ENCODE data around the gene FARS2.

The FARS2 gene

GRCh38 chr6:5707281-5708045, 446.1 kb downstream of the FARS2 start:
- H3K4me3 ChIP-seq (ENCODE audit: low read depth, low read length), result no peak overlapping the region
- TF ChIP-seq CTCF (conservative IDR thresholded peaks at IDR 0.05; ENCODE audit: low read depth, low read length), result no peak
- no peak for DNase-seq (ENCODE audit: low read depth)

- TF ChIP-seq CTCF (conservative IDR thresholded peaks at IDR 0.05; ENCODE audit: low read depth, low read length), result no peak
- H3K4me3 ChIP-seq (ENCODE audit: low read depth, low read length), result no peak overlapping the region
- DNase-seq (ENCODE audit: low read depth), result no peak
Measured at GRCh38 chr6:5710516-5710915, 449.2 kb downstream of the FARS2 start.

GRCh38 chr6:5710936-5711335, 449.6 kb downstream of the FARS2 start:
- TF ChIP-seq CTCF (conservative IDR thresholded peaks at IDR 0.05; ENCODE audit: low read depth, low read length), result no peak

DNA sequence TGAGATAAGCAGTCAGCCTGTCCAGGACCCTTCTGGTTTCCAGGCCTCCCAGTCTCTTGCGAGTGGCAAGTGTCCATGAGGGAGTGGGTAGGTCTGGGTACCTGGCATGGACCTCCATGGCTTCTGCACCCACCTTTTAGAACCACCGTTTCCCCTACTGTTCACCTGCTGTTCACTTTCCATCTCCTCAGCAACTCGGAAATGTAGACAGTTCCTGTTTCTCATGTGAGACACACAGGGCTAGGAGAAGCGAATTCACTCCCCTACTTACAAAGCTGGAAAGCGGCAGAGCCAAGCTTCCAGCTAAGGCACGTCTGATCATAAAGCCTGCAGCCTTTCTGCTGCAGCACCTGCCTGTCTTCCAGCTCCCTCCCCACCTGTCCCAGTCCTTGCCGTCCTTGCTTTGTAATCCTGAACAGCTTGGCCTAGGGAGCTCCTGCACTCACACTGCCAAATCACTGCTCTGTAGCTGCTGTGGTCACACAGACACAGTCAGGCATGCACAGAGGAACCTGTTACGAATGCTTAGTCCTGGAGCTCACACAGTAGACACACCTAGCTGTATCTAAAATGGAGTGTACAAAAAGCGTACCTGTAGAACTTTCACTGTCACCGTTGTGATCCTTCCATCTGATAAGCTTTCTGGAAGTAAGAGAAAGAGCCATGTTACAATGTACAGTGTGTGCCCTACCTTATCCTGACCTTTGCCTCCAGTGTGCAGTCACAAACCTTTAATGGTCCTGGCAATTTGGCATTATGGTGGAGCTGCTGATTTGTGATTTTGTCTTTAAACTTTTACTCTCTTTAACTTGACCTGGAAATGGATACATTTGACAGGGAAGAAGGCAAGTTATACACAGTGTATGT, 451.3 kb downstream of the FARS2 start:
- no peak for TF ChIP-seq CTCF (conservative IDR thresholded peaks at IDR 0.05; ENCODE audit: low read depth, low read length)
- DNase-seq (ENCODE audit: low read depth), result no peak

More at GRCh38 chr6:5710936-5711335, 449.6 kb downstream of the FARS2 start:
- H3K4me3 ChIP-seq (ENCODE audit: low read depth, low read length), result no peak overlapping the region
- no peak for DNase-seq (ENCODE audit: low read depth)

GRCh38 chr6:5713519-5713918, 452.2 kb downstream of the FARS2 start:
- TF ChIP-seq CTCF (conservative IDR thresholded peaks at IDR 0.05; ENCODE audit: low read depth, low read length), result no peak
- no peak for DNase-seq (ENCODE audit: low read depth)
- no peak overlapping the region for H3K4me3 ChIP-seq (ENCODE audit: low read depth, low read length)

More for the DNA sequence above, 451.3 kb downstream of the FARS2 start:
- H3K4me3 ChIP-seq (ENCODE audit: low read depth, low read length), result no peak overlapping the region

- no peak for DNase-seq (ENCODE audit: low read depth)
- no peak overlapping the region for H3K4me3 ChIP-seq (ENCODE audit: low read depth, low read length)
- TF ChIP-seq CTCF (conservative IDR thresholded peaks at IDR 0.05; ENCODE audit: low read depth, low read length), result no peak
Measured at GRCh38 chr6:5718231-5718947, 457.1 kb downstream of the FARS2 start.
